Keratinocyte (primary cell): Measurements from ENCODE around the gene TPO.

ENCODE experiments used
- EZH2 ChIP-seq: IDR thresholded peaks from one replicate; pipeline ENCODE4 v1.6.1; 2012; ENCODE audit warnings: inconsistent platforms, mild to moderate bottlenecking, low read length, moderate library complexity
- TF ChIP-seq, protein P1 (sequence below), 3 experiments: IDR thresholded peaks in 1 of 3; conservative IDR thresholded peaks in 1 of 3; optimal IDR thresholded peaks in 1 of 3; 2 replicates in 2 of 3; 3 replicates in 1 of 3; pipeline versions ENCODE3 to v1.5.1; 2011; ENCODE audit warnings: low read length in 3 of 3, mild to moderate bottlenecking in 3 of 3, moderate library complexity in 2 of 3, control low read depth in 1 of 3, inconsistent platforms in 1 of 3; ENCODE audit not compliant: insufficient read depth in 2 of 3; ENCODE audit errors: extremely low read depth in 1 of 3

DNA sequence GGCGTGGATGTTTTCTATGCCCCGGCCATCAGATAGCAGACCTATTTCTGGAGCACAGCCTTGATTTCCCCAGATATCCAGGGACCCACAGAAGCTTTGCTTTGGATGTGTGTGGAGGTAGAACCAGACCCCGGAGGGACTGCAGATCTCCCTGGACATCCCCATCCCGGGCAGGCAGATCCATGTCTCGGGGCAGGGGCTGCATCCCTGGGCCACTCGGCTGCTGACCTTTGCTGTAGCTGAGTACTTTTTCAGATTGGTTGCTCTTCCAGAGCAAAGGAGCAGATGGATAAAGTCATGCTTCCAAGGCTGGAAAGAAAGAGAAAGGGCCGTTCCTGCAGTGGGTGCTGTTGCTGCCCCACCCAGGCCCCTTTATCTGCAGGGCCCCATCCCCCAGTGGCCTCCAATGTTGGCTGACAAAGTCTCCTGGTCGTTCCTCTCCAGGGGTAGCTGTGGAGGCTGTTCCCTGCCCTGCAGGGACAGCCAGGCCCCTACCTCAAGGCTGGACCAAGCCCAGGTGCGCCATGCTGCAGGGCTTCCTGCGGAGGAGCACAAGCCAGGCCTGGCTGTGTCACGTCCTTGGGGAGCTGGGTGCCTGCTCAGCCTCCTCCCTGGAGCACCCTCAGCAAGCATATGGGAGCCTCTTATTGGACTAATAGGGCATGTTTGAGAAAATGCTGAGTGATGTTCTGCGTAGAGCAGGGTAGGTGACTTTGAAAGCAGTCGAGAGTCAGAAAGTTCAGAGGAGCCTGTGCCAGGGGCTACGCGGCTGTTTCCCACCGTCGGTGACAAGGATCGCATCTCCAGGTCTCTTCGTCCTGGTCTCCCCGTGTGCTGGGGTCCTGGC lies 68.4 kb downstream of the TPO start:
- TF ChIP-seq, protein P1, sequence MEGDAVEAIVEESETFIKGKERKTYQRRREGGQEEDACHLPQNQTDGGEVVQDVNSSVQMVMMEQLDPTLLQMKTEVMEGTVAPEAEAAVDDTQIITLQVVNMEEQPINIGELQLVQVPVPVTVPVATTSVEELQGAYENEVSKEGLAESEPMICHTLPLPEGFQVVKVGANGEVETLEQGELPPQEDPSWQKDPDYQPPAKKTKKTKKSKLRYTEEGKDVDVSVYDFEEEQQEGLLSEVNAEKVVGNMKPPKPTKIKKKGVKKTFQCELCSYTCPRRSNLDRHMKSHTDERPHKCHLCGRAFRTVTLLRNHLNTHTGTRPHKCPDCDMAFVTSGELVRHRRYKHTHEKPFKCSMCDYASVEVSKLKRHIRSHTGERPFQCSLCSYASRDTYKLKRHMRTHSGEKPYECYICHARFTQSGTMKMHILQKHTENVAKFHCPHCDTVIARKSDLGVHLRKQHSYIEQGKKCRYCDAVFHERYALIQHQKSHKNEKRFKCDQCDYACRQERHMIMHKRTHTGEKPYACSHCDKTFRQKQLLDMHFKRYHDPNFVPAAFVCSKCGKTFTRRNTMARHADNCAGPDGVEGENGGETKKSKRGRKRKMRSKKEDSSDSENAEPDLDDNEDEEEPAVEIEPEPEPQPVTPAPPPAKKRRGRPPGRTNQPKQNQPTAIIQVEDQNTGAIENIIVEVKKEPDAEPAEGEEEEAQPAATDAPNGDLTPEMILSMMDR (optimal IDR thresholded peaks at IDR 0.05 in 1 of 3, IDR thresholded peaks at IDR 0.05 in 1 of 3, conservative IDR thresholded peaks at IDR 0.05 in 1 of 3; ENCODE audit: extremely low read depth in 1 of 3, insufficient read depth in 2 of 3, low read length in 3 of 3) = no peak
- TF ChIP-seq EZH2 = no peak
